COLO829 (cell line): ENCODE measurements around the gene FGR.

Source experiments
- DNase-seq: peaks from one replicate; pipeline ENCODE4 v3.0.0; 2012; ENCODE audit warnings: low spot score

The FGR gene

GRCh38 chr1:27566462-27567145, 68.4 kb downstream of the FGR start:
- no peak for DNase-seq

DNA sequence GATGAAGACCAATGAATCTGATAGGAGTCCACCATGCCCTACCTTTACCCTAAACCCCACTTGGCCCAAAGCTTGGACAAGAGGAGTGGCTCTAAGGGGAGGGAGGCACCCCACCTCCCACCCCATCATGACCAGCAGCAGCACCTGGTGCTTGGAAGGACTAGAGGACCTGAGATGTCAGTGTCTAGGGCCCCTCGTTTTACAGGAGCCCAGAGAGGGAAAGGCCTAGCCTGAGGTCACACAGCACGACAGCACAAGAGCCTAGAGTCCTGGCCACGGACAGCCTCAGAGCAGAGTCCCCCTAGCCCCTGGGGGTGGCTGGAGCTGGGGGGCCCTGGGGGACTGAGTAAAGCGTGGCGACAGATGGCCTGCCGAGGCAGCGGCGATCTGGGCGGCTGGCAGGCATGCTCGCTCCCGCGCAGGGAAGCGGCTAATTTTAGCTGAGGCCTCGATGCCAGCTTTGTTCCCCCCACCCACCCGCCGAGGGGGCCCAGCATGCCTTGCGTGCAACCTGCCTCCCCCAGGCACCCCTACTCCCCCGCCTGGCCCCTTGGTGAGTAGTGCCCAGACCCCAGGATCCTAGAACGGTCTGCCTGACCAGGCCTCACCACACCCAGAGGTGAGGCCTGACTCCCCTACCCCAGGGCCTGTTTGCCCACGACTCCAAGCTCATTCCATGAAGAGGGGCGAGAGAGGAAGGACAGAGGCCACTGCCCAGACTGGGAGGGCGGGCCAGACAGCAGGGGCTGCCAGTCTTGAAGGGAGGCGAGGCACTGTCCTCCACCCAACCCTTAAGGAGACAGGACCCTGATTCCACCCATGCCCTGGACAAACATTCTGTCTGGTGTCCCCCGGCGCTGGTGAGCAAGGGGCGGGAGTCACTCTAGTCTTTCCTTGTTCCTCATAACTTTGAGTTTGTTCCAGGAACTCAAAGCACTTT, 70.0 kb downstream of the FGR start:
- no peak for DNase-seq

GRCh38 chr1:27563591-27564471, 71.2 kb downstream of the FGR start:
- DNase-seq = no peak

- DNase-seq = no peak
Observed at GRCh38 chr1:27563341-27563590, 71.7 kb downstream of the FGR start.

GRCh38 chr1:27562534-27563340, 72.2 kb downstream of the FGR start:
- DNase-seq = no peak
